Measurements from ENCODE around the gene SLC6A11.

DNA sequence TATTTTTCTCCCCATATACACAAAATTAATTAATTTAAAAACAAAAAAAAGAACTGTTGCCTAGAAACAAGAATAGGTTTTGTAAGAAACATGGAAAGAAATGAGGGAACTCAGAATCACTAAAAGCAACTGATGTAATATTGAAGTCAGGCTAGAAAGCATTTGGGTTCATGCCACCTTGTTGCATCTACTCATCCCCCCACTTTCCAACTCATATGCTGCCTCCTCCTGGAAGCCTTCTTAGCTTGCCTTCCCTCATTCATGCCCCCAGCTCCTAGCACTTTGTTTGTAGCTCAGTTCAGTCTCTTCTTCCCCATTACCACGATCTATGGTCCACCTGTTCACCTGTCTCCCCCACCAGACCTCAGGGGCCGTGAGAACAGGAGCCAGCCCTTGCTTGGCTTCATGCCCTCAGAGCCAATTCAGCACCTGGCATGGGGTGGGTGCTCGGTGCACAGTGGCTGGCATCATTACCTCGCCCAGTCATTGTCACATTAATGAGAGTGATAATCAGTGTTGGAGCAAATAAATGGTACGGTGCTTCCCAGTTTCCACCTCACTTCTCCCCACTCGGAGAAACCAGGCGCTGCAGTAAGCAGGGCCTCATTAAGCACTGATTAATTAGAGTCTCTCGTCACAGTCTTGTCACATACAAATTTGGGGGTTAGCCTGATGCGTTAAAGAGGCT lies 114.1 kb downstream of the SLC6A11 start:
- TF ChIP-seq CTCF (conservative IDR thresholded peaks at IDR 0.05): no peak
- no peak for TF ChIP-seq EZH2 (IDR thresholded peaks at IDR 0.05; ENCODE audit: low read depth)
